Measurements from ENCODE around the gene OR5AU1. TPM values are rescaled to one million over a fixed set of nuclear protein-coding genes. Genes with fewer than 3 reads are reported as not detected.

The OR5AU1 gene
- total RNA-seq, 1 donor, result not detected

GRCh38 chr14:21192875-21193535 is 37.1 kb upstream of the OR5AU1 start:
- DNase-seq (ENCODE audit: low read depth), result no peak
- H3K4me3 ChIP-seq (ENCODE audit: low read depth, low read length), result no peak overlapping the region
- TF ChIP-seq, protein P1, sequence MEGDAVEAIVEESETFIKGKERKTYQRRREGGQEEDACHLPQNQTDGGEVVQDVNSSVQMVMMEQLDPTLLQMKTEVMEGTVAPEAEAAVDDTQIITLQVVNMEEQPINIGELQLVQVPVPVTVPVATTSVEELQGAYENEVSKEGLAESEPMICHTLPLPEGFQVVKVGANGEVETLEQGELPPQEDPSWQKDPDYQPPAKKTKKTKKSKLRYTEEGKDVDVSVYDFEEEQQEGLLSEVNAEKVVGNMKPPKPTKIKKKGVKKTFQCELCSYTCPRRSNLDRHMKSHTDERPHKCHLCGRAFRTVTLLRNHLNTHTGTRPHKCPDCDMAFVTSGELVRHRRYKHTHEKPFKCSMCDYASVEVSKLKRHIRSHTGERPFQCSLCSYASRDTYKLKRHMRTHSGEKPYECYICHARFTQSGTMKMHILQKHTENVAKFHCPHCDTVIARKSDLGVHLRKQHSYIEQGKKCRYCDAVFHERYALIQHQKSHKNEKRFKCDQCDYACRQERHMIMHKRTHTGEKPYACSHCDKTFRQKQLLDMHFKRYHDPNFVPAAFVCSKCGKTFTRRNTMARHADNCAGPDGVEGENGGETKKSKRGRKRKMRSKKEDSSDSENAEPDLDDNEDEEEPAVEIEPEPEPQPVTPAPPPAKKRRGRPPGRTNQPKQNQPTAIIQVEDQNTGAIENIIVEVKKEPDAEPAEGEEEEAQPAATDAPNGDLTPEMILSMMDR (IDR thresholded peaks at IDR 0.05; ENCODE audit: insufficient read depth, low read length), result no peak

GRCh38 chr14:21192447-21192822 is 36.6 kb upstream of the OR5AU1 start:
- TF ChIP-seq, protein P1 (IDR thresholded peaks at IDR 0.05; ENCODE audit: insufficient read depth, low read length), result no peak

GRCh38 chr14:21191809-21192446 is 36.1 kb upstream of the OR5AU1 start:
- no peak for DNase-seq (ENCODE audit: low read depth)
- TF ChIP-seq, protein P1 (IDR thresholded peaks at IDR 0.05; ENCODE audit: insufficient read depth, low read length), result no peak
- H3K4me3 ChIP-seq (ENCODE audit: low read depth, low read length), result peak overlapping the region; percentile 38

More at GRCh38 chr14:21192447-21192822, 36.6 kb upstream of the OR5AU1 start:
- no peak for DNase-seq (ENCODE audit: low read depth)
- H3K4me3 ChIP-seq (ENCODE audit: low read depth, low read length), result peak overlapping the region; percentile 38

DNA sequence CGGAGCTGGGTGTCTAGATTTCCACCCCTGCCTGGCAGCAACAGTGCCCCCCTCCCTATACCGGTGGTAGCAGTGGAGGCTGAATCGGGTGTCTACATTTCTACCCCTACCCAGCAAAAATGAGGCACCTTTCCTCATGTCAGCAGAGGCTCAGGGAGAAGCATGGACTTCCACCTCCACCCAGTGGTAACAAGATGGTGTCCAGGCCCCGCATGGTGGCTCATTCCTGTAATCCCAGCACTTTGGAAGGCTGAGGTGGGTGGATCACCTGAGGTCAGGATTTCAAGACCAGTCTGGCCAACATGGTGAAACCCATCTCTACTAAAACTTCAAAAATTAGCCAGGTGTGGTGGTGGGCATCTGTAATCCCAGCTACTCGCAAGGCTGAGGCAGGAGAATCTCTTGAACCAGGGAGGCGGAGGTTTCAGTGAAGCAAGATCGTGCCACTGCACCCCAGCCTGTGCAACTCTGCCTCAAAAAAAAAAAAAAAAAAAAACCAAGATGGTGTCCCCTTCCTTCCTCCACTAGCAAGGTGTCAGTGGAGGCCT is 35.5 kb upstream of the OR5AU1 start:
- H3K4me3 ChIP-seq (ENCODE audit: low read depth, low read length), result no peak overlapping the region
- DNase-seq (ENCODE audit: low read depth), result no peak
- TF ChIP-seq, protein P1 (IDR thresholded peaks at IDR 0.05; ENCODE audit: insufficient read depth, low read length), result no peak

DNA sequence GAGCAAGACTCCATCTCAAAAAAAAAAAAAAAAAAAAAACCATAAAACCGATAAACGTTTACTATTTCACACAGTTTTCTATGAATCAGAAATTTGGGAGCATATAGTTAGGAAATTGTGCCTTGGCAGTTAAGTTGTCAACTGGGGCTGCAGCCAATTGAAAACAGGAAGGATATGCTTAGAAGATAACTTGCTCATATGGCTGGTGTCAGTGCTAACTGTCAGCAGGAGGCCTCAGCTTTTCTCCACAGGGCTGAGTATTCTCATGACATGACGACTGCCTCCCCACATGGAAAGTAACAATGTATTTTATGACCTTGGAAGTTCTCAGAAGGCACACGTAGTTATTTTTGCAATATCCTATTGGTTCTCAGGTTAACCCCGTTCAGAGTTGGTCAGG is 29.6 kb upstream of the OR5AU1 start:
- no peak overlapping the region for H3K4me3 ChIP-seq (ENCODE audit: low read depth, low read length)
- DNase-seq (ENCODE audit: low read depth), result no peak
- TF ChIP-seq, protein P1 (IDR thresholded peaks at IDR 0.05; ENCODE audit: insufficient read depth, low read length), result no peak

DNA sequence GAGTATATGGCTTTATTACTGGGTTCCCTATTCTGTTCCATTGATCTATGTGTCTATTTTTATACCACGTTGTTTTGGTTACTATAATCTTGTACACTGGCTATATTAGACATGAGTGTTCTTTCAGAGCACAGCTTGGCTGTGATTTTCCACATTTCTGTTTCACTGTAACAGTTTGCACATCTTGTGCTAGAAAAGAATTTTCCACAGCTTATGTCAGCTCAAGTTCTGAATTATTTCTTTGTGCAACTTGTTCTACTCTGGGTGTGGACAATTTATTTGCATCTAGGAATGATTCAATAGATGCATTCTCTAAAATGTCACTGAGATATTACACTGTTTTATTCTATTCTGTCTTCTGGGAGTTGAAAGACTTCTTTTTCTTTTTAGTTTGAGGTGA is 28.4 kb upstream of the OR5AU1 start:
- TF ChIP-seq, protein P1 (IDR thresholded peaks at IDR 0.05; ENCODE audit: insufficient read depth, low read length), result no peak
- H3K4me3 ChIP-seq (ENCODE audit: low read depth, low read length), result no peak overlapping the region
- DNase-seq (ENCODE audit: low read depth), result no peak

Measured in fibroblast of the aortic adventitia (primary cell).